Parathyroid adenoma (tissue), 2 donors: ENCODE measurements around the gene GLIPR1L1.

Experiments
- H2AFZ ChIP-seq: fragments of 300-600 bp; sonication (generic); one replicate; pipeline ENCODE4 v1.7.0; 2017; ENCODE audit warnings: antibody characterized with exemption, mild to moderate bottlenecking
- H3K27ac ChIP-seq: fragments of 300-600 bp; sonication (generic); one replicate; pipeline ENCODE4 v1.7.0; 2017
- H3K27me3 ChIP-seq: fragments of 300-600 bp; sonication (generic); one replicate; pipeline ENCODE4 v1.7.0; 2017; ENCODE audit warnings: low read length; ENCODE audit not compliant: control insufficient read depth, insufficient read depth
- H3K36me3 ChIP-seq: fragments of 300-600 bp; sonication (generic); one replicate; pipeline ENCODE4 v1.7.0; 2017; ENCODE audit warnings: low read length; ENCODE audit not compliant: control insufficient read depth, insufficient read depth
- H3K4me1 ChIP-seq: fragments of 300-600 bp; sonication (generic); one replicate; pipeline ENCODE4 v1.7.0; 2017; ENCODE audit warnings: control low read depth
- H3K4me2 ChIP-seq: fragments of 300-600 bp; sonication (generic); one replicate; pipeline ENCODE4 v1.7.0; 2017; ENCODE audit warnings: low read length
- H3K4me3 ChIP-seq: fragments of 300-600 bp; sonication (generic); one replicate; pipeline ENCODE4 v1.7.0; 2017; ENCODE audit warnings: low read depth, low read length
- H3K79me2 ChIP-seq: fragments of 300-600 bp; sonication (generic); one replicate; pipeline ENCODE4 v1.7.0; 2017; ENCODE audit warnings: control low read depth
- H3K9ac ChIP-seq: fragments of 300-600 bp; sonication (generic); one replicate; pipeline ENCODE4 v1.7.0; 2017; ENCODE audit warnings: mild to moderate bottlenecking
- H3K9me3 ChIP-seq: fragments of 300-600 bp; sonication (generic); one replicate; pipeline ENCODE4 v1.7.0; 2017; ENCODE audit warnings: low read length; ENCODE audit not compliant: control insufficient read depth
- CTCF ChIP-seq: fragments of 300-600 bp; sonication (generic); IDR thresholded peaks from one replicate; pipeline ENCODE4 v1.7.0; 2017; ENCODE audit warnings: antibody characterized with exemption, mild to moderate bottlenecking
- donor health status: primary hyperparathyroidism.

GLIPR1L1 gene

GRCh38 chr12:75419841-75420240 lies 85.4 kb downstream of the GLIPR1L1 start:
- H3K4me2 ChIP-seq: no peak overlapping the region
- H3K79me2 ChIP-seq: no peaks in the 10 kb centered on the region
- TF ChIP-seq CTCF: no peak
- H3K9me3 ChIP-seq: no peaks in the 10 kb centered on the region
- no peaks in the 10 kb centered on the region for H3K4me1 ChIP-seq
- H3K36me3 ChIP-seq: no peaks in the 10 kb centered on the region
- H3K27ac ChIP-seq: no peak overlapping the region
- H2AFZ ChIP-seq: no peak overlapping the region
- no peak overlapping the region for H3K9ac ChIP-seq
- no peaks in the 10 kb centered on the region for H3K27me3 ChIP-seq
- H3K4me3 ChIP-seq: no peak overlapping the region
